CD4-positive, alpha-beta T cell treated with Interleukin-10 for 1 hour (primary cell): ENCODE results near the gene EIF4E1B.

Source experiments
- DNase-seq: peaks from one replicate; pipeline ENCODE4 v3.0.0-alpha.2; 2020

Gene EIF4E1B

DNA sequence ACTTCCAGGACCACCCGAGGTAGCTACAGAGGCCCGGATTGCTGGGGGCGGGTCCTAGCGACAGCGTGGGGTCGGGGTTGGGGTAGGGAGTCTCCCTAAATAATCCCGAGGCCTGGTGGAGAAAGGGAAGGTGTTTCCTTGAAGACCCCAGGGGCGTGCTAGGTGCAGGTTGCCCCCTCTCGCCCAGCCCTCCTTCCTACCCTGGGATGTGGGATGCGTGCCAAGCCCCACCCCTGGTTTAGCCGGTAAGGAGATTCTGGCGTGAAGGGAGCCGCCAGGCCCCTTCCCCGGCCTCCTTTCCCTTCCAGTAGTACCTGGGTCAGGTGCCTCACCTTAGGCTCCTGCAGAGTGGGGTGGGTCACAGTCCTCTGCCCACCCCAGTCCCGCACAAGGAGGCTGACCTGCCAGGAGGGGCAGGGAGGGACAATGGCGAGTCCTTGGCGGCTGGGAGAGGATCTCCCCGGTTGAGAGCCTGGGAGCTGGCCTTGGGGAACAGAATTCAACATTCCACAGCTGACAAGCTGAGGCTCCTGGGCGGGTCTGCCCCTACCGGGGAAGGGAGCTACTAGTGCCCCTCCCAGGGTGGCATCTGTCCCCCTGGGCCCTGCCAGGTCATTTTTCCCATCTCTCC lies 17.5 kb downstream of the EIF4E1B start:
- DNase-seq, result no peak

DNA sequence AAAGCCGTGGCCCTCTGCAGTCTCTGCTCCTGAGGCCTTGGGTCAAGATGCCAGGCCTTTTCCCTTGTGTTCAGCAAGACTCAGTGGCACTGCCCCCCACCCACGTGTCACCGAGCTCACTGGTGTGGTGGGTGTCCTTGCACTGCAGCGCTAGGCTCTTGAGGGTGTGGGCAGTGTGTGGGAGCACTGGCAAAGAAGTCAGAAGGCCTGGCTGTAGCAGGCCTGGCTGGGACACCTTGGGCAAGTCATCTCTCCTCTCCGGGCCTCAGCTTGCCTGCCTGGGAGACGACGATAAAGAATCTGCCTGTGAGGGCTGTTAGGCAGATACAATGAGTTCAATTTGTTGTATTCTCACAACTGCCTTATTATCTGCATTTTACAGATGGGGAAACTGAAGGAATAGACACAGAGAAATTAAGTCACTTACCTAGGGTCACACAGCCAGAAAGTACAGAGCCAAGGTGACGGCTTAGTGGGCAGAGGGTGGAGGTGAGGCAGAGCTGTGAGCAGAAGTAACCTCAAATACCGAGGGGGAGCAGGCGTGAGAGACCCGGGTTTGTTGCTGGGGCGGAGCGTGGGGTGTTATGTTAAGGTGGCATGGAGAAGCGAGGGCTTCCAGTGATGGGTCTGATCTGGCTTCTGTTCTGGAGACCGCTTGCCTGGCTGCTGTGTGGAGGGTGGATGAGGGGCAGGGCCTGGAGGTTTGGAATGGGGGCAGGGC lies 18.2 kb downstream of the EIF4E1B start:
- DNase-seq, result peak; percentile 52

DNA sequence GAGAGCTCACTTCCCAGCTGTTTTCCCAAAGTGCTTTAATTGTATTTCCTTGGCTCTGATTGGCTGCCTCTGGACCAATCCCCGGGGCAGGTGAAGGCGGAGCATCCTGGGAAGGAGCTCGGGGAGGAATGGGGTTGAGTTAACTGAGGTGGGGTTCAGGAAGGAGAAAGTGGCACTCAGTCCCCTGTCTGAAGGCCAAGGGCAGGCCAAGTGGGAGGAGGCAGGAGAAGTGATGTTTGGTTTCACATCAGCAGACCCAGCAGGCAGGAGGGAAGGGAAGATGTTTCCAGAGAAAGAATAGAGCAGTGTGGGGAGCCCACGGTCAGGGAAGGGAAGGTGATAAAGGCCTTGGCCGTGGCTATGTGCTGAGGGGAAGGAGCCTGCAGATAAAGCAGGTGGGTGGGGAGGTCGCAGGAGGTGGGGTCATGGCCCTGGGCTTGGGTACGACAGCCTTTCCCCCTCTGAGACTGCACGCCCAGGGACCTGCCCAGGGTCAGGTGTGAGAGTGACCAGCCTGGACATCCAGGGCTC lies 19.9 kb downstream of the EIF4E1B start:
- DNase-seq, result no peak

DNA sequence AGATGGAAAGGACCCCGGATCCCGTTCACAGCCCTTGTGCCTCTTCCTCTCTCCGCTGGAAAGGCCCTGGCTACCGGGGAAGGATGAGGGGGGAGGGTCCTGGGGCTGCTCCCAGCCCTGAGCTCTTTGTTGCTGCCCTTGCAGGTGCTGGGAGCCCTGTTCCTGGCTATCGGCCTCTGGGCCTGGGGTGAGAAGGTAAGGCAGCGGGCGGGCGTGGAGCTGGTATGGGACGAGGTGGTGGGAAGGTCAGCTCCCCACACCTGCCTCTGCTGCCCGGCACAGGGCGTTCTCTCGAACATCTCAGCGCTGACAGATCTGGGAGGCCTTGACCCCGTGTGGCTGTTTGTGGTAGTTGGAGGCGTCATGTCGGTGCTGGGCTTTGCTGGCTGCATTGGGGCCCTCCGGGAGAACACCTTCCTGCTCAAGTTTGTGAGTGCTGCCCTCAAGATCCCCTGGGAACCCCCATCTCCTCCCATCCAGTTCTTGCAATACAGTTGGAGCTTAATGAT lies 21.1 kb downstream of the EIF4E1B start:
- no peak for DNase-seq

DNA sequence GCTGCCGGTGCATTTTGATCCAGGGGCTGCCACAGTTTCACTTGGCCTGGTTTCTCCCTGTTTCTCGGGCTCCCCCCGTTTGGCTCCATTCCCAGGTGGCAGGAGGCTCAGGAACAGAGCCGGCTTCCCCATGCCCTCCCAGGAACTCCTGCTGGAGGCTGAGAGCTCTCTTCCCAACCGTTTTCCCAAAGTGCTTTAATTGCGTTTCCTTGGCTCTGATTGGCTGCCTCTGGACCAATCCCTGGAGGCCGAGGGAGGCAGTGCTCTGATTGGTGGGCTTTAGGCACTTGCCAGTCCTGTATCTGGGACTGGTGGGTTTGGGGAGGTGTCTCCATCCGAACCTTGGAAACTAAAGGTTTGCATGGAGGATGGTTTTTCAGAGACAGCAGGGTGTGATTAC lies 21.7 kb downstream of the EIF4E1B start:
- DNase-seq, result no peak

DNA sequence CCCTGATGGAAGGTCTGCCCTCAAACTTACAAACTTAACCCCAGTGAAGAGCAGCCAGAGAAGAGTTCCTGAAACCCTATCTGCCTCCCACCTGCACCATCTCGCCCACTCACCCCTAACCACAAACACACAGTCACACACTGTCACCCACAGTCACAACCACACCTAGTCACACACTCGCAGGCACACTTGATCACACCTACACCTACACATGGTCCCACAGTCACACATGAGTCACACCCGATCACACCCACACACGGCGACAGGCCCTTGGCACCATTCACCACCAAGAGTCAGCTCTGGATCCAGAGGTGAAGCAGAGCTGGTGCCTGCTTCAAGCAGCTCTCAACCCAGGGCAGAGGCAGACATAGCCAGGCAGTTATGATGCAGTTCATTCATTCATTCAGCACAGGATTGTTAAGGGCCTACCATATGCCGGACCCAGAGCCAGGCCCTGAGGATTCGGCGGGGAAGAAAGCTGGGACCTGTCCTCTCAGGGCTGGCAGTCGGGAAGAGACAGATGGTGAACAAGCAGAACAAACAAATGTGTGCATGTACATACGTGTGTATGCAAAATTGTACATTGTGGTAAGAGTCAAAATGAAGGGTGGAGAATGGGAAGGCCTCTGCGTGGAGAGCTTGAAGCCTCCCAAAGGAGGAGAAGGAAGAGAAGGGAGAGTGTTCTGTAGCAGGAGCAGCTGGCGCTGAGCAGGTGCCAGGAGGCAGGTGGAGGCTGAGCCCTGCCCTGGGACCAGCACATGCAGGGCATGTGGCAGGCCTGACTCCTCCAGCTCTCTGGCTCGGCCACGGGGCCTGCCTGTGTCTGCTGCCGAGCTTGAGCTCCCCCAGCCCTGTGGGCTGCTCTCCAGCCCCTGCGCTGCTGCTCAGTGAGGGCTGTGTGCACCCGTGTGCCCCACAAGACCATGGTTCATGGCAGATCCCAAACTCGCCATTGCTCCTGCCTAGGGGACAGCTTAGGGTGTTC lies 23.2 kb downstream of the EIF4E1B start:
- DNase-seq, result peak; percentile 53

DNA sequence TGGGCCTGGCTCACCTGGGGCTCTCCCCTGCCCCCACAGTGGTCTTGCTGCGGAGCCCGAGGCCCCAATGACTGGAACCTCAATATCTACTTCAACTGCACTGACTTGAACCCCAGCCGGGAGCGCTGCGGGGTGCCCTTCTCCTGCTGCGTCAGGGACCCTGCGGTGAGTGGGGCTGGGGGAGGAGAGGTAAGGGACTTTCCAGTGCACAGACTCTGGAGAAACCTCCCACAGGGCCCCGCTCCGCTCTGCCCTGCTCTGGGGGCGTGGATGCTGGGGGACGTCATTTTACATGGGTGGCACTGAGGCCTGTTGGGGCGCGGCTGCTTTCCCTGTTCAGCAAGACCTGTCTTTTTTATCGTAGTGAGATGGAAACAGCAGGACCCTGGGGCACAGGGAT lies 24.4 kb downstream of the EIF4E1B start:
- DNase-seq, result peak; percentile 14

DNA sequence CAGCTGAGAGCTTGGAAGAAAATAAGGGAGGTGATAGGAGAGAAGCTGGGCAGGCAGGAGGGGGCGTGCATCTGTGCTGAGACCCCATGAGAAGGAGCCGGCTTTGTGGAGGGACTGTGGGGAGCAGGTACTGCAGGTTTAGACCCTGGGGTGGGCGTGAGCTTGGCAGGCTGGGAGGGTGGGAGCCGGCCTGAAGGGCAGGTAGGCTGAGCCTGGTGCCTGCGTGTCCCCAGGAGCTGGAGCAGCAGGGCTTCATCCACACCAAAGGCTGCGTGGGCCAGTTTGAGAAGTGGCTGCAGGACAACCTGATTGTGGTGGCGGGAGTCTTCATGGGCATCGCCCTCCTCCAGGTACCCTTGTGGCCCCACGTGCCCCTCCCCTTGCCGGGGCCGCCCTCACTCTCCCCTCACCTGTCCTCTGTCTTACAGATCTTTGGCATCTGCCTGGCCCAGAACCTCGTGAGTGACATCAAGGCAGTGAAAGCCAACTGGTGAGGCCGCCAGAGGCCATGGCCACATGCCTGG lies 26.1 kb downstream of the EIF4E1B start:
- no peak for DNase-seq

DNA sequence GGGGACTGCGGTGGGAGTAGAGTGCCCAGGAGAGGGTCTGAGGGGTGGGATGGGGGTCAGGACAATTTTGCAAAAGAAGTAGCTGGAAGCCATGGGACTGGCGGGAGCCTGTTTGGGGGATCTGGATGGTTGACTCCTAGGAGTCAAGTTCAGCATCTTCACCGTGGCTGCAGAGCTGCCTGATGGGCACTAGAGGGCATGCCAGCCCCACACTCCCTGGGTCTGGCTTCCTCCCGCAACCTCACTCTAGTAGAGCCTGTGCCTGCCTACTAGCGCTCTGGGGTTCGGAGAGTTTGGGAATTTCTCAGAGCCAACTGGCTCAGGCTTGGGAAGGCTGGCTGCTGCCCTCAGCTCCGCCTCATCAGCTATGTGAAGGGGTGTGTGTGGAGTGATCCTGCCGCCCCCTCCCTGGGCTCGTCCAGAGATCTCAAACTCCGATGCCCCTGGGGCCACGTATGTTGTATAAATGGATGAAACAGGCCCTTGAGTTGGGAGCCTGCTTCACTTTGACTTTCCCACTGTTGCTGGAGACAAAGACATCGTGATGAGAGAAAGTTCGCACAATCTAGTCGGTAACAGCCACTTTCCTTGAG lies 27.6 kb downstream of the EIF4E1B start:
- DNase-seq, result peak; percentile 69

DNA sequence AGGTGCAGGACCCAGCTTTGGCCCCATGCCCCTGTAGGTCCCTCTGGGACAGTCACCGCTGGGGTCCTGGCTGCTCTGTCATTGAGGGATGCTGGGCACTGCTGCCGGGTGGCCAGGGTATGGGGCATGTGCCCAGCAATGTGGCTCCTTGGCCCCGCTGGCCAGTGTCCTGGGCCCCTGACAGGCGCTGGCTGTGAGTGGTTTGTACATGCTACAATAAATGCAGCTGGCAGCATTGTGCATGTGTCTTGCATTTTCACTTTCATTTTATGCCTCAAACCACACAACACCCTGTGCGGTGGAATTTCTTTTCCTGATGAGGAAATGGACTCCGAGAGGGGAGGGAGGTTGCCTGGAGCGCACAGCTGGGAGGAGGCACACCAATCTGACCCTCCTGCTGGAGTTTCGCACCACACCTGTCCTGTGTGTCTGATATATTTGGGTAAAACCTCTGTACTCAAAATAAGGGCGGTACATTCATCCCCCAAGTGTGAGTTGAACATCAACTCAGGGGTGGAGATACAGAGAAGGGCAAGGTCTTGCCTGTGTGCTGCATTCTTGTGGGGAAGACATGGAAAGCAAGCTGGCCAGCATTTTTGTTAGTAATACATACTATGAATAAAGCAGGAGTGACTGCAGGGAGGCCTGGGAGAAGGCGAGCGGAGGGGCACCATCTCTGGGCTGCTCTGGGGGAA lies 28.5 kb downstream of the EIF4E1B start:
- DNase-seq, result peak; percentile 49

DNA sequence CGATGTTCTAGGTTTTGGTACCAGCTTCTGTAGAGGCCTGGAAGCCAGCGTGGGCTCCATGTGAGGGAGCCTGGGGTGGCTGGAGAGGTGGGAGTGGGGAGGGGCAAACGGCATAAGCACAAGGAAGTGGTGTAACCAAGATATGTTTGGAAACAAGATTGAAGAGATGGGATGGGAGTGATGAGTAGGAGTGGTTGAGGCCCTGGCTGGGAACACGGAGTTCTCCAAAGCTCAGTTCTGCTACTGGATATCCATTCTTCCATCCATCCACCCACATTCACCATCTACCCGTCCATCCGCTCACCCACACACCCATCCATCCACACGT lies 29.0 kb downstream of the EIF4E1B start:
- no peak for DNase-seq

DNA sequence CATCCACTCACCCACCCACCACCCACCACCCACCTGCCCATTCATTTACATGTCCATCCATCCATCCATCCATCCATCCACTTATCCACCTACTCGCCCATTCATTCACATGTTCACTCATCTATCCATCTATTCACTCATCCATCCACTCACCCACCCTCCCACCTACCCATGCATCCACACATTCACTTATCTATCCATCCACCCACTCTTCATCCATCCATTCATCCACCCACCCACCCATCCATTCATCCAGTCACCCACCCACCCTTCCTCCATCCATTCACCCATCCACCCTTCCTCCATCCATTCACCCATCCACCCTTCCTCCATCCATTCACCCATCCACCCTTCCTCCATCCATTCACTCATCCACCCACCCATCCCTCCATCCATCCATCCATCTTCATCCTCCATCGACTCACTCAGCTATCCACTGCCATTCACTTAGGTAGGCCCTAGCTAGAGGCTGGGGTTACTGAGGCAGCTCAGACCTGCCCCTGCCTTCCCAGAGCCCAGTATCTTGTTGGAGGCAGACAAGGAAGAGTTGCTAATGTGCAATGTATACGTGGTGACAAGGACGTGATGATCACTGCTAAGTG lies 29.5 kb downstream of the EIF4E1B start:
- no peak for DNase-seq

DNA sequence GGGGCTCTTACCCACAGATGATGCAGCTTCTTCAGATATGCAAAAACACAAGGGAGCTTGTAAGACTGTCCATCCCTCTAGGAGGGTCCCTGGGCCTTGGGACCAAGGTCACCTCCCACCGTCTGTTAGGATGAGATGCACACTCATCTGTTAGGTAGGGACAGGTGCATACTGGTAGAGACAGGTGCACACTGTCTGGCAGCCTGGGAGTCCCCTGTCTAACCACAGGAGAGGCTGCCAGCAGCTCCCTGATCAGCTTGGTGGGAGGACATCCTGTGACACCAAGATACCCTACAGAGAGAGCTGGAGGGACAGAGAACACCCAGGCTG lies 30.0 kb downstream of the EIF4E1B start:
- DNase-seq, result no peak

DNA sequence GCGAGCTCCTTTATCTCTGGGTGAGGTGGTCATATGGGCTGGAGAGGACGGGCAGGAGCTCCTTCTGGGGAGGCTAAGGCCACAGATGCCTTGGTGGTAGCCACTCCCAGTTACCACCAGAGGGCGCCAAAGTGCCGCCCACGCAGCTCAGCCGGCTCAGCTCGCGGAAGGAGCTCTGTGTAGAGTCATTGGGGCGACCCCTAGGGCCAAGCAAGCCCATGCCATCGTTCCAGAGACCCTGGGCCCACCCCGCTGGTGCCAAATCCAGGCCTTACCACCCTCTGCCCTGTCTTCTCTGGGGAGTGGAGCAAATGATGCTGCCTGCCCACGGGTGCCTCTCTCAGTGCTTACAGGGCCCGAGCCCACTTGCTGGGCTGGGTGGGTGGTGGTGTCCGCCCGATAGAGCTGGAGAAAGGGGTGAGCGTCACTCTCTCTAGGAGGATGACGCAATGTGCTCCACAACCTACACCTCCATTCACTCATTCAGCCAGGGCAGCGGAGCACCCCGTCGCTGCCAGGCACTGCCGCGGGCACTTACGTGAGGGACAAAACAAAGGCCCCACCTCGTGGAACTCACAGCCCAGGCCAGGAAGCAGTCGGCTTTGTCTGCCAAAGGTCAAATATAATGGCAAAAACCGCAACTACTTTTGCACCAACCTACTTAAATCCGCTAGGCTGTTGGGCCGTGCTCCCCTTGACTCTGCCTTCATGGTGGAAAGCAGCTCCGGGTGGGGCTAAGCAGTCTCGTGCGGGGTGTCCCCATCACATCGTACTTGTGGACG lies 30.6 kb downstream of the EIF4E1B start:
- peak; percentile 81 for DNase-seq

DNA sequence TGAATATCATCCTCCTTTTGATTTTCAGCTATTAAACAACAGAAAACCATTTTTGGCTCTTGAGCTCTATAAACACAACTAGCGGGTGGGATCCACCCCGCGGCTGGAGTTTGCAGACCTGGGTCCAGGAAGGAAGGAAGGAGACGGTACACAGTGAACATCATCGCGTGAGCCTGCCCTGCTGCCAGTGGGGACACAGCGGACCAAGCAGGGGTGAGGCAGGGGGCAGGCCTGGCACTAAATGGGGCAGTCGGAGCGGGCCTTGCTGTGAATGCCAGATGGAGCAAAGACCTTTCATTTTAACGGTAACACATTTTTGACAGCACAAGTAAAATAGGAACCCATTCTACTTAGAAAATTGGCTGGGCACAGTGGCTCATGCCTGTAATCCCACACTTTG lies 31.2 kb downstream of the EIF4E1B start:
- no peak for DNase-seq

DNA sequence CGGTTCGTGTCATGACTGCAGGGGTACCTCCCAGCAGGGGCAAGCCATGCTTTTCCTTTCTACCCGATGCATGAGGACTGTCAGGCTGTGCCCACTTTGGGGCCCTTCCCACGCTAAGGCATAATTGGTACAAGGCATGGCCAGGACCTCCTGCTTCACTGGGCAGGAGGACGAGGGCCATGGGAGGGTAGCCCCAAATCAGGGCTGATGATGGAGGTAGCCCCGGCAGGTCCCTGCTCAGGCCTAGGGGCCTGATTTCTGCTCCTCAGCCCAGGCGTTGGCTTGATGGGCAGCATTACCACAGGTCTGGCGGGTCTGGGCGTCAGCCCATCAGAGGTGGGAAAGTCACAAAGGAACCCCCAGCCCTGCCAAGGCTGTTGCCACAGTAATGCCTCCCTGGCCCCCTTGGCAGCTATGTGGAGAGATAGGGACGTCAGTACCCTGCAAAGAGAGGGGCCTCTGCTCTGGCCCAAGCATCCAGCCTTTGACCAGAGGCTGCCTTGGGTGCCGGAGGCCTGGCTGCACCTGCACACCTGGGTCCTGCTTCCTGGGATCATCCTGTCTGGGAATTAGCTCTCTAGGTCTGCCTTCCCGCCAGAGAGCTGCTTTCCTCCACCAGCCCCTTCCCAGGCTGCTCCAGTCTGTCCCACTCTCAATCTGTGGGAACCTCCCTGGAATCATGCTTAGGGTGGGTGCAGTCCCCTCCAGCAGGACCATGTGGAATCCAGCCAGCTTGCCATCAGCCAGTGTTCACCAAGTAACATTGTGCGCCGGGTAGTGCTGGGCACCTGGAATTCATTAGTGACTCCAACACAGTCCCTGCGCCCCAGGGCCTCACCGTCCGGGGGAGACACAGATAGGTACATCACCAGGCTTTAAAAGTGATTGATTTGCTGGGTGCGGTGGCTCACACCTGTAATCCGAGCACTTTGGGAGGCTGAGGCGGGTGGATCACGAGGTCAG lies 32.2 kb downstream of the EIF4E1B start:
- no peak for DNase-seq

DNA sequence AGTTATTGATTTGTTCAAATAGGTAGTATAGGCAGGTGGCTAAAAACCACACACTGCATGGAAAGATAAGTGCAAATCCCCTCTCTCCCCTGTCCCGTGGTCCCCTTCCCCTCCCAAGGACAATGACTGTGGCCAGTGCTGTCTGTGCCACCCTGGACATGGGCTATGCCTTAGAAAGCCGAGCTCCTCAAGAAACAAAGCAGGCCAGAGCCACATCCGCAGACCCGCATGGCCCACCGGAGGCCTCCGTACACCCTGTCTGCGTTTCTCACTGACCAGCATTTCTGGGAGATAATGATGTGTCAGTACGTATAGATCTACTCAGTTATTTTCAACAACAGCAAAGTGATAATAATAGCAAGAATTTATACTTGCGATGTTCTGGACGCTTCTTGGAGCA lies 33.1 kb downstream of the EIF4E1B start:
- DNase-seq, result no peak

DNA sequence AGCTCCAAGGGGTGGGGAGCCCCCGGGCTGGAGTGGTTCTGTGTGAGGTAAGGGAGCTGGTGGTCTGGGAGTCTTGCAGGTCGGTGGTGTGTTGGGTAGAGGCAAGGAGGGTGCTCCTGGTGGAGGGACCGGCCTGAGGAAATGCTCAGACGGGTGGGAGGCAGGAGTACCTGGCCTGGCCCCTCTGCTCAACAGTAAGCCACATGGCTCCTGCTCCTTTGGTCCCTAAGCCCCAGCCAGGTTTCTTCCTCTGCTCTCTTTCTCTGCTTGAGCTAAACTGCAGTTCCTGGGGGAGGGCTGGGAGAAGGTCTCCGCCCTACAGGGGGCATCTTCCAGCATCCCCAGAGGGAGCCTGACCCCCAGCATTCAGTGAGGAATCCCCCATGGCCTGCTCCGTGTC lies 34.0 kb downstream of the EIF4E1B start:
- DNase-seq, result no peak

DNA sequence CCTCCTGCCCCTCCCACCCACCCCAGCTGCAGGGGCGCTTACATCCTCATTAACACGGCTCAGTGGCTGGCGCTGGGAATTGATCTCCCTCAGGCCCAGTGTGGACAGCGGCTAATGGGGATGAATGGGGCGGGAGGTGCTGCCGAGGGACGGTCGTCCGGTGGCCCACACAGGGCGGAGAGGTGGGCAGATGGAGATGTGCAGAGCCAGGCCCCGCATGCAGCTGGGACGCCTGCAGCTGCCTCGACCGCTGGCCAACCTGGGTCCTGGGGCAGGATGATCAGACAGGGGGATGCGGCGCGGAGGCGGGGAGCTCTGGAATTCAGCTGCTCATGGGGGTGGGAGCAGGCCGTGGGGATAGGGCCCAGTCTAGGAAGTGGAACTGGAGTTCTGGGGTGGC lies 34.4 kb downstream of the EIF4E1B start:
- no peak for DNase-seq

DNA sequence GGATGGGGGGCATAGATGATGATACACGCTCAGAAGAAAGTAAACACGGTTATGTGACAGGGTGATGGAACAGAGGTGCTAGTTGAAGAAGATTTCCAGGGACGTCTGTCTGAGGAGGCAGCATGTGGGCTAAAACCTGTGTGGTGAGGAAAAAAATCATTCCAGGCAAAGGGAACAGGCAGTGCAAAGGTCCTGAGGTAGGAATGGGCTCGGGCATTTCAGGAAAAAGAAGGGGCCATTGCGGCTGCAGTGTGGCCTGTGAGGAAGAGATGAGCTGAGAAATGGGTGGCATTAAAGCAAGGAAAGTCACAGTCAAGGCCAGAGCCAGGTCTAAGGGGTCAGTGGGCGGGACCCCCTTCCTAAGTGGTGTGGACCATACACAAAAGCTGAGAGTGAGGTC lies 35.0 kb downstream of the EIF4E1B start:
- DNase-seq, result no peak
